Spleen (tissue), 11 donors: ENCODE results near the gene KDM2B. TPM values are rescaled to one million over a fixed set of nuclear protein-coding genes. Genes with fewer than 3 reads are reported as not detected.

Experiments used
- DNase-seq: peaks from one replicate; pipeline ENCODE4 v3.0.0-alpha.2; 2020
- H3K27ac ChIP-seq, 8 donors: fragments of 200-600 bp; sonication (generic) in 7 of 8; 1 replicate in 4 of 8; 2 replicates in 4 of 8; pipeline versions ENCODE4 v1.5.0 to v1.8.0; 2016 to 2021; ENCODE audit warnings: inconsistent platforms in 4 of 8, mild to moderate bottlenecking in 4 of 8, moderate library complexity in 1 of 8
- H3K27me3 ChIP-seq, 7 donors: fragments of 200-600 bp; sonication (generic) in 6 of 7; replicated peaks in 1 of 7; 1 replicate in 4 of 7; 2 replicates in 3 of 7; pipeline versions ENCODE4 v1.5.0 to v1.8.0; 2016 to 2021; ENCODE audit warnings: inconsistent platforms in 3 of 7, mild to moderate bottlenecking in 1 of 7
- H3K36me3 ChIP-seq, 6 donors: fragments of 200-600 bp; sonication (generic) in 5 of 6; 1 replicate in 4 of 6; 2 replicates in 2 of 6; pipeline versions ENCODE4 v1.5.0 to v1.8.0; 2016 to 2021; ENCODE audit warnings: inconsistent platforms in 2 of 6
- H3K4me1 ChIP-seq, 6 donors: fragments of 200-600 bp; sonication (generic) in 5 of 6; 1 replicate in 3 of 6; 2 replicates in 3 of 6; pipeline versions ENCODE4 v1.5.0 to v1.8.0; 2016 to 2021; ENCODE audit warnings: inconsistent platforms in 3 of 6
- H3K4me3 ChIP-seq, 8 donors: fragments of 200-600 bp; sonication (generic) in 7 of 8; 1 replicate in 4 of 8; 2 replicates in 4 of 8; pipeline versions ENCODE4 v1.5.0 to v1.8.0; 2016 to 2021; ENCODE audit warnings: inconsistent platforms in 4 of 8, mild to moderate bottlenecking in 4 of 8, moderate library complexity in 2 of 8
- H3K9me3 ChIP-seq, 8 donors: fragments of 200-600 bp; sonication (generic) in 7 of 8; 1 replicate in 4 of 8; 2 replicates in 4 of 8; pipeline versions ENCODE4 v1.5.0 to v1.8.0; 2016 to 2021; ENCODE audit warnings: inconsistent platforms in 4 of 8
- CTCF ChIP-seq, 11 experiments: fragments of 200-600 bp in 7 of 11; fragments of 450-650 bp in 4 of 11; sonication (generic) in 4 of 11; IDR thresholded peaks in 8 of 11; conservative IDR thresholded peaks in 3 of 11; 1 replicate in 7 of 11; 2 replicates in 4 of 11; pipeline versions ENCODE4 v1.4.0 to v1.8.0; 2016 to 2021; ENCODE audit warnings: antibody characterized with exemption in 11 of 11, inconsistent platforms in 4 of 11, mild to moderate bottlenecking in 1 of 11
- POLR2A ChIP-seq, 3 donors: fragments of 450-650 bp; IDR thresholded peaks; one replicate each; pipeline ENCODE4 v1.5.1; 2017; ENCODE audit warnings: antibody characterized with exemption in 3 of 3, mild to moderate bottlenecking in 1 of 3
- POLR2AphosphoS5 ChIP-seq, 3 donors: sonication (generic); formaldehyde crosslinking; IDR thresholded peaks; one replicate each; pipeline ENCODE4 v1.5.1; 2017; ENCODE audit warnings: antibody characterized with exemption in 3 of 3
- WGBS, 5 donors: extraction: QIAGEN DNeasy Blood & Tissue Kit in 3 of 5; methylation state at CpG; one replicate each; pipeline versions ENCODE4 v1.1.5 to v1.1.7; 2013 to 2018; 5-methylcytosine and 5-hydroxymethylcytosine counted together
- intact Hi-C: fragments of 100-400 bp; cut with DNase I; formaldehyde crosslinking; loops from one replicate; pipeline ENCODE4 v1.15.0; 2023; ENCODE audit warnings: low total_unique reads
- polyA plus RNA-seq, 3 donors: library from polyadenylated mRNA; stranded (reverse); fragments of 200-250 nt; gene quantifications; one replicate each; pipeline ENCODE4 v1.2.1, GENCODE V29; 2013
- total RNA-seq, 7 donors: library from RNA; depleted of rRNA in 3 of 7; stranded (reverse); fragments of >200 nt in 3 of 7; fragmentation: NEBNext Ultra II Directional in 4 of 7; extraction: Animal tissue kit (Norgen Biotek cat#: 25700) in 4 of 7; gene quantifications; one replicate each; pipeline versions ENCODE4 v1.1.0 to v1.2.1, GENCODE V29; 2016 to 2021
- donor health status: healthy with polysubstance abuse.
- donor health status: DM: no; HTN: no; CAD: no; lungs with moderate emphysema.
- donor health status: DM: no; HTN: no; CAD: no.
- donor health status: Bipolar disorder and iron deficiency.
- donor health status: healthy.
- donor health status: DM: no; HTN: no; CAD: no.
- donor health status: DM: yes; HTN: yes; CAD: no.

Gene KDM2B
- total and polyA plus RNA-seq, 10 donors = 20.8 to 56.2 (median 40.1) TPM

- no peak for DNase-seq
- peaks cover 0 to 60% (median 31%) of the 10 kb centered on the region in 6 donors for H3K36me3 ChIP-seq
- 93 to 97% (median 95%) methylated on average over 5 of the region's 5 CpGs for WGBS, 5 donors
- intact Hi-C loops = loop anchor here (5.0 kb wide), 1 partner anchor 51 kb away; the partner anchor contains the start of gene ANAPC5
- H3K4me3 ChIP-seq = no peak overlapping the region
- no peak overlapping the region for H3K27ac ChIP-seq
- H3K4me1 ChIP-seq = peaks cover 21 to 57% (median 34%) of the 10 kb centered on the region in 6 donors
- no peak for TF ChIP-seq CTCF (IDR thresholded peaks at IDR 0.05 in 8 of 11, conservative IDR thresholded peaks at IDR 0.05 in 3 of 11)
- TF ChIP-seq POLR2A (IDR thresholded peaks at IDR 0.05) = no peak
- no peak for TF ChIP-seq POLR2AphosphoS5 (IDR thresholded peaks at IDR 0.05)
- no peaks in the 10 kb centered on the region for H3K9me3 ChIP-seq
- H3K27me3 ChIP-seq = no peaks in the 10 kb centered on the region
These were observed 177.1 kb downstream of the KDM2B start for GRCh38 chr12:121403721-121404120.

- peak overlapping the region; percentile 69 to 98 (median 91) for H3K4me3 ChIP-seq
- H3K9me3 ChIP-seq = no peaks in the 10 kb centered on the region
- H3K36me3 ChIP-seq = peaks cover 0 to 28% (median 15%) of the 10 kb centered on the region in 6 donors
- H3K27me3 ChIP-seq = no peaks in the 10 kb centered on the region
- WGBS, 5 donors = 1 to 3% (median 2%) methylated on average over 31 to 48 of the region's 48 CpGs
- TF ChIP-seq POLR2AphosphoS5 (IDR thresholded peaks at IDR 0.05) (no peak), POLR2A (IDR thresholded peaks at IDR 0.05) (no peak), CTCF (IDR thresholded peaks at IDR 0.05 in 8 of 11, conservative IDR thresholded peaks at IDR 0.05 in 3 of 11) (peak in 1 of 11 experiments; percentile 6)
- peaks cover 22 to 62% (median 39%) of the 10 kb centered on the region in 6 donors for H3K4me1 ChIP-seq
- intact Hi-C loops = loop anchor here (5.0 kb wide), 1 partner anchor 48 kb away; the partner anchor contains the start of gene ANAPC5
- peak overlapping the region; percentile 81 to 98 (median 96) for H3K27ac ChIP-seq
- peak; percentile 90 for DNase-seq
These were observed 180.3 kb downstream of the KDM2B start for GRCh38 chr12:121400332-121401139.

GRCh38 chr12:121399391-121400331 lies 181.2 kb downstream of the KDM2B start, which contains the start of gene RNF34:
Gene RNF34, plus strand, starts transcription at chr12:121400118. Its CDS starts 95 bp downstream, at chr12:121400213.
- intact Hi-C loops = loop anchor here (5.0 kb wide), 1 partner anchor 47 kb away; the partner anchor contains the start of gene ANAPC5
- peak; percentile 99 for DNase-seq
- H3K36me3 ChIP-seq = peaks cover 0 to 19% (median 6%) of the 10 kb centered on the region in 6 donors
- WGBS, 5 donors = 0 to 1% (median 1%) methylated on average over 22 to 77 of the region's 77 CpGs
- TF ChIP-seq CTCF (IDR thresholded peaks at IDR 0.05 in 8 of 11, conservative IDR thresholded peaks at IDR 0.05 in 3 of 11) (peak in 5 of 11 experiments; percentile 13 to 41 (median 18)), POLR2AphosphoS5 (IDR thresholded peaks at IDR 0.05) (peak; percentile 99 to 100 (median 99)), POLR2A (IDR thresholded peaks at IDR 0.05) (peak; percentile 70 to 95 (median 95))
- peak within 1 kb of the TSS; percentile 81 to 98 (median 96) for H3K27ac ChIP-seq
- H3K9me3 ChIP-seq = no peaks in the 10 kb centered on the region
- H3K4me3 ChIP-seq = peak within 1 kb of the TSS; percentile 69 to 98 (median 91)
- no peaks in the 10 kb centered on the region for H3K27me3 ChIP-seq
- H3K4me1 ChIP-seq = peaks cover 22 to 53% (median 39%) of the 10 kb centered on the region in 6 donors
